Activated CD4-positive, alpha-beta T cell treated with anti-CD3 and anti-CD28 coated beads for 24 hours (primary cell): ENCODE data around the gene HAUS6.
"Not testable (repeated sequence)": the region's sequence is repeated elsewhere in the genome, so short reads cannot be mapped to it uniquely, and the experiment has no call there.

ENCODE experiments used
- DNase-seq, 2 donors: peaks; one replicate each; pipeline ENCODE4 v3.0.0-alpha.2; 2020; ENCODE audit warnings: low read depth in 2 of 2

The HAUS6 gene, protein sequence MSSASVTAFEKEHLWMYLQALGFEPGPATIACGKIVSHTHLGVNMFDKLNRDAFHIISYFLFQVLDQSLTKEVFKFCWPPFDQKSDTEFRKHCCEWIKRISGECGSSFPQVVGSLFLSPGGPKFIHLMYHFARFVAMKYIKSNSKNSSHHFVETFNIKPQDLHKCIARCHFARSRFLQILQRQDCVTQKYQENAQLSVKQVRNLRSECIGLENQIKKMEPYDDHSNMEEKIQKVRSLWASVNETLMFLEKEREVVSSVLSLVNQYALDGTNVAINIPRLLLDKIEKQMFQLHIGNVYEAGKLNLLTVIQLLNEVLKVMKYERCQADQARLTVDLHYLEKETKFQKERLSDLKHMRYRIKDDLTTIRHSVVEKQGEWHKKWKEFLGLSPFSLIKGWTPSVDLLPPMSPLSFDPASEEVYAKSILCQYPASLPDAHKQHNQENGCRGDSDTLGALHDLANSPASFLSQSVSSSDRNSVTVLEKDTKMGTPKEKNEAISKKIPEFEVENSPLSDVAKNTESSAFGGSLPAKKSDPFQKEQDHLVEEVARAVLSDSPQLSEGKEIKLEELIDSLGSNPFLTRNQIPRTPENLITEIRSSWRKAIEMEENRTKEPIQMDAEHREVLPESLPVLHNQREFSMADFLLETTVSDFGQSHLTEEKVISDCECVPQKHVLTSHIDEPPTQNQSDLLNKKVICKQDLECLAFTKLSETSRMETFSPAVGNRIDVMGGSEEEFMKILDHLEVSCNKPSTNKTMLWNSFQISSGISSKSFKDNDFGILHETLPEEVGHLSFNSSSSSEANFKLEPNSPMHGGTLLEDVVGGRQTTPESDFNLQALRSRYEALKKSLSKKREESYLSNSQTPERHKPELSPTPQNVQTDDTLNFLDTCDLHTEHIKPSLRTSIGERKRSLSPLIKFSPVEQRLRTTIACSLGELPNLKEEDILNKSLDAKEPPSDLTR

DNA sequence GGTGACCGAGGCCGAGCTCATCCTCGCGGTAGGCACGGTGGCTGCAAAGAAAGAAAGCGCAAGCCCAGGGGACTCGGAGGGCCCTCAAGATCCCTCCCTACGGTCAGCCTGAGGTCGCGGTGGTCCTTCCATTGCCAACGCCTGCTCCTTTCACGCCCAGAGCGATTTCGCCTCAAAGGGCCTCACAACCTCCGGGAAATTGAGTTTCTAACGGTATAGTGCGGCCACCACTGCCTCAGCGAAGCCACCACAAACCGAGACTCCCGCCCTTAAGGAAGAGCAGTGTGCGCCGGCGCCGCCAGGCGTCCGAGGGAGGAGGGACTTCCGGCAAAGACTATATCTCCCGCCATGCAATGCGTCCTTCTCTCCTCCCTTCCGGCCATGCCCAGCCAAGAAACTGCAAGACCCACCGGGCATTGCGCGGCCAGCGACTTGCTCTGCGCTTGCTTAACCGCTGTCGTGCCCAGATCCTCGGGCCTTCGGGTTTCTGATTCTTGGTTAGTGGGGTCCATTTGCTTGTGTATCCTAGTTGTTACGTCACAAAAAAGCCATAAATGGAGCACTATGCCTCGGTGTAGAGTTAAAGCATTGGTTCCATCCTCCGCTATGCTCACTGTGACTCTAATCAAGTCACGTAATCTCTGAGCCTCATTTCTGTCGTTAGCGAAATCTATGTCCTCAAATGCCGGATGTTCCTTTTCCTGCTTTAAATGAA lies at the start of gene HAUS6:
Gene HAUS6, minus strand, starts transcription at position 274 of the 715 bp plus-strand sequence. Its CDS starts 253 bp downstream, at position 21.
- DNase-seq: peak; percentile 69 to 88

DNA sequence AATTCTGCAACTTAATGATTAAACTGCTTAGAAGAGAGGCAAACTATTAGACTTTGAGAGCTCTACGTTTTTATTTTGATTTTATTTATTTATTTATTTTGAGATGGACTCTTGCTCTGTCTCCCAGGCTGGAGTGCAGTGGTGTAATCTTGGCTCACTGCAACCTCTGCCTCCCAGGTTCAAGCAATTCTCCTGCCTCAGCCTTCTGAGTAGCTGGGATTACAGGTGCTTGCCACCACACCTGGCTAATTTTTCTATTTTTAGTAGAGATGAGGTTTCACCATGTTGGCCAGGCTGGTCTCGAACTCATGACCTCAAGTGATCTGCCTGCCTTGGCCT lies 49.4 kb upstream of the HAUS6 start:
- not testable (repeated sequence) for DNase-seq

DNA sequence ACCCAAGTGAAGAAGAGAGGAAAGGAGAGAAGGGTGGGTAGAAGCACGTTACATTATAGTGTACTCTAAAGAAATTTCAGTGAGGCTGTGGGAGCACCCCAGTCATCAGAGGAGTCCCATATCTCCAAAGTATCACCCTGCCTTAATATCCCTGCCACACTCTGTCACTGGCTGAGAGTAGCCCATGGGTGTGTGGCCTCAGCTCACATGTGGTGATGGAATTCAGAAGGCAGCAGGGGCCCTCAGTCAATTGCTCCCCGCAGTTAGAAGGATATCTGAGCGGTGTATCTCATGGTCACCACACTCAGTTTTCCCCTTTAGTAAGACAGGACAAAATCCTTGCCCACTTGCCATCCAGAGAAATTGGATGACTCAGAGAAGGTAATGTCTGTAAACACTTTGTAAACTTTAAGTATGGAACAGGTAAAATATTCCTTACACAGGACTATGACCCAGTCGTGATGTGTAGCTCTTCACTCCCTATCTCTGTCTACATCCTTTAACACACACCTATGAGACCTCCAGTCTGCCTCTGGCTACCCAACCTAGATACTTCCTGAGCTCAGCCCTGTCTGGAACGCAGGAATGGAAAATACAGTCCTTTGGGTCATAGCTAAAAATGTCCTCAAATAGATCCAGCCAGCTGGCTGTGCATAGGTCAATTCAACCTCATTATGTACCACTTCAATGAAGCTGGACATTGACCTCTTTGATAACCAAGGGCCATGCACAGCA lies 48.9 kb upstream of the HAUS6 start:
- DNase-seq: no peak

DNA sequence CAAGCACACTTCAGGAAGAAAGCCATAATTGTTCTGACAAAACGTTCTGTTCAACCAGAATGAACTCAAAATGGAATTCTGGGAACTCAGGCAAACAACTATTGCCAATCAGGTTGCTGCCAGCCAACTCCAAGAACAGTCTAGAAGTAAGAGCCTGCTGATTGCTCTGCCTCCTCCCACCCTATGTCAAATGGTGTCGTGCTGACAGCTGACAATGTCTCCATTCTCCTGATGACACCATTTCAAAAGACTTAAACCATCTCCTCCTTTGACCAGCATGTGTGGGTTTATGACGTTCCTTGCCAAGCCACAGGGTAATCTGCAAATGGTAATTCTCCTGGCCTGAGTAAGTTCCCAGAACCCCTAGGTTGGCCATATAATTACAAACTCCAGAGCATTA lies 46.5 kb upstream of the HAUS6 start:
- no peak for DNase-seq

DNA sequence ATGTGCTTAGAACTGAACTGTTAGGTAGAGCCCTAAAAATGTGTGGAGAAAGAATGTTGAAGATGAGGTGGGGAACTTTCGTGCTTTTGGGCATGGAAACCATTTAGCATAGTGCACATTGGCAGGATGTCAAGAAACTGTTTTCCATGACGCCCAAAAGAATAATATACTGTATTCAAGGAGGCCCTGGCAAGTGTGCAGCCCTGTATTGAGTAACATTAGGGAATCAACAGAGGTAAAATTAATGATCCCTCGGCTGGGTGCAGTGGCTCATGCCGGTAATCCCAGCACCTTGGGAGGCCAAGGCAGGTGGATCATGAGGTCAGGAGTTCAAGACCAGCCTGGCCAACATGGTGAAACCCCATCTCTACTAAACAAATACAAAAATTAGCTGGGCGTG lies 45.5 kb upstream of the HAUS6 start:
- no peak for DNase-seq

DNA sequence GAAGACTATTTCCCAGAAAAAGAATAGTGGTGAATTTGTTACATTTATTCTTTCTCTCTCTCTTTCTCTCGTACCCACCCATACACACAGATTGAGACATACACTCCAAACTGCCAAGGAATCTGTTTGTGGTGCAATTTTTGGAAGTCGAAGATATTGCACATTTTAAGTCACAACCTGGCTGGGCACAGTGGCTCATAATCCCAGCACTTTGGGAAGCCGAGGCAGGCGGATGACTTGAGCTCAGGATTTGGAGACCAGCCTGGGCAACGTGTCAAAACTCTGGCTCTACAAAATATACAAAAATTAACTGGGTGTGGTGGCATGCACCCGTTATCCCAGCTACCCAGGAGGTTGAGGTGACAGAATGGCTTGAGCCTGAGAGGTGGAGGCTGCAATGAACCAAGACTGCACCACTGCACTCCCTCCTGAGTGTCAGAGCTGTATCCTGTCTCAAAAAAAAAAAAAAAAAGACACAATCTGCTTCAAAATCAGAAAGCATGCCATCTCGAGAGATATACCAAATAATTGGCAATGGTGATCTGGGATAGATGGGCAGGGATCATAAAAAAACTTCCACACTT lies 43.8 kb upstream of the HAUS6 start:
- DNase-seq: no peak

DNA sequence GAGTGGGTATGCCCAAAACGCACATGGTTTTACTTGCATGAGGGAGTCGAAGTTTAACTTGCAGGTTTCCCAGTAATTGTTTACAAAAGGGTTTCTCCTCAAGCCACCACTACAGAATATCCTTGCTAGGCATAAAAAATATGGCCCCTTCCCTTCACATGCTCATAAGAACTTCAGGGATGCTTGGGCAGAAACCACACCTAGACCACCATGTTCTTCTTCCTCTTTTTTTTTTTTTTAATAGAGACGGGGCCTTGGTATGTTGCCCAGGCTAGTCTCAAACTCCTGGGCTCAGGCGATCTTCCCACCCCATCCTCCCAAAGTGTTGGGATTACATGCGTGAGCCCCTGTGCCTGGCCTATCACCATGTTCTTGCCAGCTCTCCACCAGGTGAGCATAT lies 43.2 kb upstream of the HAUS6 start:
- no peak for DNase-seq

DNA sequence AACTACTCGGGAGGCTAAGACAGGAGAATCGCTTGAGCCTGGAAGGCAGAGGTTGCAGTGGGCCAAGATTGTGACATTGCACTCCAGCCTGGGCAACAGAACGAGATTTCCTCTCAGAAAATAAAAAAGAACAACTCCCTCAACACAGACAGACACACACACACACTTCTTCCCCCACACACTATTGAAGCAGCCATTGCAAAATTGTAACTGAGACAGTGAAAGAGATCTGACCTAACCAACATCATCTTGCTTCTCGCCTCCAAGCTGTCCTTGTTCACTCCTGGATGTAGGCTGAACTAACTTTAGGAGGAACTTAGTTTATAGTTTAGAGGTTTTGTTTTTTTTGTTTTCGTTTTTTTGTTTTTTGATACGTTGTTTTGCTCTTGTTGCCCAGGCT lies 37.6 kb upstream of the HAUS6 start:
- no peak for DNase-seq

DNA sequence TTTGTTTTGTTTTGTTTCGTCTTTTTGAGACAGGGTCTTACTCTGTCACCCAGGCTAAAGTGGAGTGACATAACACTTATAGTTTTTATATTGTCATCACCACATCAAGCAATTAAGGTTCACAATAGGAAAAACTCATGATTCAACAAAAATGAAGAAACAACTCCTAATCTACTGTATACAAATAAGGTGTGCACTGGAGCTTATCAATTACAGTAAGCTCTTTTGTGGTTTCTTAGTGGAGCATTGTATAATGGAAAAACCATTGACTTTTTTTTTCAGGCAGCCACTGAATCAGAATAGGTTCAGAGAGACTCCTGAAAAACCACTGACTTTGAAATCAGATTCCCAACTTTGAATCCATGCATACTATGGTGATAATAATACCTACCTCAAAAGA lies 35.4 kb upstream of the HAUS6 start:
- no peak for DNase-seq

DNA sequence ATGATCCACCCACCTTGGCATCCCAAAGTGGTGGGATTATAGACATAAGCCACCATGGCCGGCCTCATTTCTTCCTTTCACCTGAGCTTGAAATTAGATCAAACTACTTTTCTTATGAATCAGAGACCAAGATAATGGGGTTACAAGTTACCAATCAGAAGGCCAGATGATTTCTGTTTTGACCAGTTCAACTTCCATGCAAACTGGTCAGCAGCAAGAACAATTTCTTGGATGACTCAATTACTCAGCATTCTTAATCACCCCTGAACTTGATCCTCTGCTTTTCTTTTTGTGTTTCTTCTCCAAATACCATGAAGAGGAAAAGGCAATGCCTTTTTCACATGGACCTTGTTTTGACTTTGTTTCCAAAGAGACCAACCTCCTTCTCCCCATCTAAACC lies 34.6 kb upstream of the HAUS6 start:
- no peak for DNase-seq

DNA sequence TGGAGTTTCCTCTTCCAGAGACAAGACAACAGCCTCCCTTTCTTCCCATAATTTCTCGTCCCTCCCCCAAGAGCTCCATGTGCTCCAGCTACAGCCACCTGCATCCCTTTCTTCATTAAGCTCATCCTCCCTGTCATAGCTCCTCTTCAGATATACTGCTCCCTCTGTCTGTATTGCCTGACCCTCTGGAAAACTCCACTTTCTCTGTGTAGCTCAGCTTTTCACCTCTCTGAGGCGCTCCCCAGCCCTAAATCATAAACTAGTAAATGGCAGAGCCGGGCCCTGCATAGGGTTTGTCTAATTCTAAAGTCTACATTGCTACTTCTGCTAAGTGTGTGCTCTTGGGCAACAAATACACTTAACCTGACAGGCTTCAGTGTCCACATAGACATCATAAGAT lies 33.4 kb upstream of the HAUS6 start:
- DNase-seq: no peak

DNA sequence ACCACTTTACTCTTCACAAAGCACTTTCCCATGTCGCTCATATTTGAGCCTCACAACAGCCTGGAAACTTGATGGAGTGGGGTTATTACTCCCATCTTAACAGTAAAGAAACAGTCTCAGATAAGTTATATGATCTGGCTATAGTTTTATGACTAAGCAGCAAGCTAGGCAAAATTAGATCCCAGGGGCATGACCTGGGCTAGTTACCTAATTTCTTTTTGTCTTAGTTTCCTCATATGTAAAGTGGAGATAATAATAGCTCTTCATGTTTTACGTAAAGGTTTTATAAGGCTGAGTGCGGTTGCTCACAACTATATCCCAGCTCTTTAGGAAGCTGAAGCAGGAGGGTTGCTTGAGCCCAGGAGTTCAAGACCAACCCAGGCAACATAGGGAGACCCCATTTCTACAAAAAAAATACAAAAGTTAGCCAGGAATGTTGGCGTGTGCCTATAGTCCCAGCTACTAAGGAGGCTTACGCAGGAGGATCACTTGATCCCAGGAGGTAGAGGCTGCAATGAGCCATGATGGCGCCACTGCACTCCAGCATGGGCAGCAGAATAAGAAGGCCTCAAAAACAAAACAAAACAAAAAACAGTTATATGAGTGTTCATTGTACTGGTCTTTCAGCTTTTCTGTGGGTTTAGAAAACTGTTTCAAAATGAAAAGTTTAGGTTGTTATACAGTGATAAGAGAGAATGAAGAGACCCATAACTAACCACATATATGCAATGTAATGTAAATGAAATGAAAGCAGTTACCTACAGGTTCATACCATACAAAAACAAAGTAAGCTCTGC lies 31.0 kb upstream of the HAUS6 start:
- DNase-seq: no peak

DNA sequence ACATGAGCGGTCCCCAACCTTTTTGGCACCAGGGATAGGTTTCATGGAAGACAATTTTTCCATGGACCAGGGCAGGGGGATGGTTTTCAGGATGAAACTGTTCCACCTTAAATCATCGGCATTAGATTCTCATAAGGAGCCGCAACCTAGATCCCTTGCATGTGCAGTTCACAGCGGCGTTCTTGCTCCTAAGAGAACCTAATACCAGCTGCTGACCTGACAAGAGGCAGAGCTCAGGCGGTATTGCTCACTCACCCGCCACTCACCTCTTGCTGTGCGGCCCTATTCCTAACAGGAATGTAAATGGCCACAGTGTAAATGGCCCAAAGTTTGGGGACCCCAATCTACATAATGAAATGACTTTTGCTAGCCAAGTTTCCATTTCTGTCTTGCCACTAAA lies 27.7 kb upstream of the HAUS6 start:
- no peak for DNase-seq

DNA sequence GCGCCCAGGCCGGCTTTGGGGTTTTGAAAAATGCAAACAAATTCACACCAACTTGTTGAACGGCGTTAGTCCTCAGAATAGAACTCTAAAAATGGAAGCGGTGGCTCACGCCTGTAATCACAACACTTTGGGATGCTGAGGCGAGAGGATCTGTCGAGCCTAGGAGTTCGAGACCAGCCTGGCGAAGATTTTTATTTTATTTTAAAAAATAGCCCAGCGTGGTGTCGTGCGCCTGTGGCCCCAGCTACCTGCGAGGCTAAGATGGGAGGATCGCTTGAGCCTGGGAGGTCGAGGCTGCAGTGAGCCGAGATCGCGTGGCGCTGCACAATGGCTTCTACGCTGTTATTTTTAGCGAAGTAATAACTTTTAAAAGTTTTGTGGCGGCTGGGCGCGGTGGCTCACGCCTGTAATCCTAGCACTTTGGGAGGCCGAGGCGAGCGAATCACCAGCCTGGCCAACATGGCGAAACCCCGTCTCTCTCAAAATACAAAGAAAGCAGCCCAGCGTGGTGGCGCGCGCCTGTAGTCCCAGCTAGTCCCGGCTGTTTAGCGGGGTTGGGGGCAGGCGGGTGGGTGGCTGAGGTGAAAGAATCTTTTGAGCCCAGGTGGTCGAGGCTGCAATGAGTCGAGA lies 25.3 kb upstream of the HAUS6 start:
- DNase-seq: peak in 1 of 2 donors; percentile 1

DNA sequence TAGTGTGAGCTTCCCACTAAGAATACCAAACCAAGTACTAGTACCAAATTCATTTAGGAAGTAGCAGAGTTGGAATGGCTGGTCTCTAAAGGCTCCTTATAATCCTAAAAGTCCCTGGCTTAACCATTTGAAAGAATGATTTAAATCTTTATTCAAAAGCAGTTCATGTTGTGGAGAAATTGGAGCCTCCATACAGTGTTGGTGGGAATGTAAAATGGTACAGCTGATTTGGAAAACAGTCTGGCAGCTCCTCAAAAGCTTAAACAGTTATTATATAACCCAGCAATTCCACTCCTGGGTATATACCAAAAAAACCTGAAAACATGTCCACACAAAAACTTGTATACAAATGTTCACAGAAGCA lies 21.7 kb upstream of the HAUS6 start:
- no peak for DNase-seq

DNA sequence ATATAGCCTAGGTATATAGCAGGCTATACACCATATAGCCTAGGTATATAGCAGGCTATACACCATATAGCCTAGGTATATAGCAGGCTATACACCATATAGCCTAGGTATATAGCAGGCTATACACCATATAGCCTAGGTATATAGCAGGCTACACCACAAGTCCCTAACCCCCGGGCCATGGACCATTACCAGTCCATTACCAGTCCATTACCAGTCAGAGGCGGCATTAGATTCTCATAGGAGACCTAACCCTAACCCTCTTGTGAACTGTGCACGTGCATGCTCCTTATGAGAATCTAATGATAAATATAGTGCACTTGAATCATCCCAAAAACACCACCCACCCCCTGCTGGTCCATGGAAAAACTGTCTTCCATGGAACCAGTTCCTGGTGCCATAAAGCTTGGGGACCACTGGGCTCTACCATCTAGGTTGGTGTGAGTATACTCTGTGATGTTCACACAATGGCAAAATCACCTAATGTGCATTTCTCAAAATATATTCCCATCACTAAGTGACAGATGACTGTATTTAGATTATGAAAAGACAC lies 19.9 kb upstream of the HAUS6 start:
- no peak for DNase-seq

DNA sequence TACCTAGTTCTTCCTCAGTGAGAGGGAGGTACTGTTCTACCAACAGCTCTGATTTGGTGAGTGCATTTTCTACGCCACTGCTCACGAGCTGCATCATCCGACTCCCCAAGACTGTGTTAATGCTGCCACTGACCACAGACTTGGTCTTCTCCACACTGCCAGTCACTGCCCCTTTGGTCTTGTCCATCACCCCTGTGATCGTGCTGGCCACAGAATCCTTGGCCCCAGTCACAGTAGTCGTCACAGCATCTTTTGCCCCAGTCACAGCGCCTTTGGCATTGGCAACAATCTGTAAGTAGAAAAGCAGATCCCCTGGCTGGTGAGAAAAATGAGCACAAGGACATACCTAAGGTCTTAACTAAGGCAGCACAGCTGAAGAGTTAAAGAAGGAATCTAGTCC lies 18.2 kb upstream of the HAUS6 start:
- DNase-seq: no peak

DNA sequence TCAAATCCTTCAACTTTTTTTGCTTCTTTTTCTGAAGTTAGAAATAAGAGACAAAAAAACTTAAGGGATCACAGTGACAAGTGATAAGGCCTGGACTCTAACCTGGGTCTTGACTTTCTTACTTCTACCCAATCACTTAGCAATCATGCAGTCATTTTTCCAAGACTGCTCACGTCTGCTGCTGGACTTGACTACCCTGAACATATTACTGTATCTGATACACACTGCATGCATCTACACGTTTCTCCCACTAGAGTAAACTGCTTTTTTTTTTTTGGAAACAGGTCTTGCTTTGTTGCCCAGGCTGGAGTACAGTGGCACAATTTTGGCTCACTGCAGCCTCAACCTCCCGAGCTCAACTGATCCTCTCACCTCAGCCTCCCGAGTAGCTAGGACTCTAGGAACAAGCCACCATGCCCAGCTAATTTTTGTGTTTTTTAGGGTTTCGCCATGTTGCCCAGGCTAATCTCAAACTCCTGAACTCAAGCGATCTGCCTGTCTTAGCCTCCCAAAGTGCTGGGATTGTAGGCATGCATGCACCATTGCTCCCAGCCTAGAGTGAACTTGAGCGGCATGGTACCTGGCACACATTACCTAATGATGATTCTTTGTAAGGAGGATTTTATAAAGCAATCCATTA lies 17.2 kb upstream of the HAUS6 start:
- DNase-seq: no peak

DNA sequence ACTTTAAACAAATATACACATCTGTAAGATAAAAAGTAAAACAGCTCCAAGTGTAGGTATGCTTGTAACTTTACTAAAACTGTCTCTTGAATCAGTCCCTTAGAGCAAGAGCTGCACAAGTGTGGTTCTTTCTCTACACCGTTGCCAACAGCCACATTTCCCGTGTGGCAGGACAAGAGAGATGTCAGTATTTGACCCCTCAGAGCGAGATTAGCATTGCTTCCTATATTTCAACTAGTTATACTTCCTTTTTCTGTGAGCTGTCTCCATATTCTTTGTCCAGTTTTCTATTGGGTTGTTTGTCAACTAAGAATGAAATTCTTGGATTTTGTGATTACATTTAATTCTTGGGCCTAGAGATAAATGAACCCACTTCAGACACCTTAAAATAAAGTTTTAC lies 16.5 kb upstream of the HAUS6 start:
- no peak for DNase-seq
